GM12878 (cell line): ENCODE measurements around the gene BMP2K. TPM values are rescaled to one million over a fixed set of nuclear protein-coding genes. Genes with fewer than 3 reads are reported as not detected.

Source experiments
- ATAC-seq: fragments of 200-7000 bp; cut with Tn5 transposase; 3 replicates; pipeline ENCODE4 v1.9.1; 2020; ENCODE audit warnings: mild to moderate bottlenecking, moderate library complexity
- BruUV-seq: library from RNA; stranded (reverse); fragments of 400-500 nt; replicated peaks from 2 replicates; lab custom pipeline; 2021; lab: Mats Ljungman, UMichigan
- CTCF ChIA-PET: fragments of 300-600 bp; sonication (Branson Sonifier 250); formaldehyde crosslinking; extraction: SDS; loops from one replicate; lab custom pipeline; 2021; ENCODE audit warnings: inconsistent platforms; lab: Yijun Ruan, JAX
- POLR2A ChIA-PET: fragments of 350-600 bp; formaldehyde crosslinking; extraction: SDS; loops from one replicate; lab custom pipeline; 2021; ENCODE audit warnings: inconsistent platforms; lab: Charles Lee
- RAD21 ChIA-PET: fragments of 300-600 bp; sonication (Branson Sonifier 250); formaldehyde crosslinking; loops from one replicate; lab custom pipeline; 2023; ENCODE audit warnings: antibody characterized with exemption; ENCODE audit not compliant: unreplicated experiment; lab: Charles Lee
- SMC1A ChIA-PET: fragments of 300-600 bp; sonication (Branson Sonifier 250); formaldehyde crosslinking; loops from one replicate; lab custom pipeline; 2023; ENCODE audit not compliant: unreplicated experiment, uncharacterized antibody; lab: Charles Lee
- DNase-seq: peaks from one replicate; pipeline ENCODE4 v3.0.0-alpha.2; 2011; ENCODE audit warnings: low read depth, low spot score
- FAIRE-seq: peaks from 3 replicates; lab custom pipeline; 2011; peaks lifted over from hg19 to GRCh38; lab: Jason Lieb, UNC
- H2AFZ ChIP-seq: 2 replicates; pipeline ENCODE4 v1.6.0; 2011; ENCODE audit warnings: low read depth, low read length, control low read depth; ENCODE audit not compliant: control insufficient read depth
- H3K27ac ChIP-seq: 2 replicates; pipeline ENCODE4 v1.5.1; 2011; ENCODE audit warnings: control low read depth; ENCODE audit not compliant: control insufficient read depth, insufficient read depth
- H3K27me3 ChIP-seq, 2 experiments: replicated peaks in 1 of 2; 2 replicates each; pipeline versions ENCODE4 v1.6.0 to v1.6.1; 2011; ENCODE audit warnings: low read length in 1 of 2; ENCODE audit not compliant: control insufficient read depth in 2 of 2, insufficient read depth in 2 of 2
- H3K36me3 ChIP-seq, 2 experiments: 2 replicates each; pipeline ENCODE4 v1.5.1; 2011; ENCODE audit warnings: low read length in 1 of 2; ENCODE audit not compliant: control insufficient read depth in 2 of 2, insufficient read depth in 2 of 2
- H3K4me1 ChIP-seq: 2 replicates; pipeline ENCODE4 v1.6.1; 2011; ENCODE audit warnings: mild to moderate bottlenecking, low read length, moderate library complexity, mixed read lengths; ENCODE audit not compliant: control insufficient read depth, insufficient read depth
- H3K4me2 ChIP-seq: 2 replicates; pipeline ENCODE4 v1.6.0; 2011; ENCODE audit warnings: control low read depth; ENCODE audit not compliant: control insufficient read depth, insufficient read depth
- H3K4me3 ChIP-seq: fragments of 200-600 bp; sonication (generic); 2 replicates; pipeline ENCODE4 v1.5.1; 2016
- H3K79me2 ChIP-seq: 2 replicates; pipeline ENCODE4 v1.6.0; 2011; ENCODE audit warnings: low read length; ENCODE audit not compliant: control insufficient read depth, insufficient read depth
- H3K9ac ChIP-seq: 2 replicates; pipeline ENCODE4 v1.8.0; 2011; ENCODE audit warnings: low read length, control low read depth, mixed read lengths; ENCODE audit not compliant: control insufficient read depth, insufficient read depth
- H3K9me3 ChIP-seq: replicated peaks from 3 replicates; pipeline ENCODE4 v1.5.1; 2011; ENCODE audit warnings: mild to moderate bottlenecking, low read length; ENCODE audit not compliant: control insufficient read depth, insufficient read depth
- H4K20me1 ChIP-seq: 2 replicates; pipeline ENCODE4 v1.6.0; 2011; ENCODE audit not compliant: control insufficient read depth, insufficient read depth
- ATF2 ChIP-seq: IDR thresholded peaks from 2 replicates; pipeline ENCODE4 v1.6.1; 2012; ENCODE audit warnings: low read length, inconsistent platforms
- CBX3 ChIP-seq: fragments of 200-600 bp; sonication (generic); IDR thresholded peaks from 2 replicates; pipeline ENCODE4 v1.6.1; 2016; ENCODE audit warnings: low read depth, borderline replicate concordance
- CHD4 ChIP-seq: fragments of 200-600 bp; sonication (generic); IDR thresholded peaks from 2 replicates; pipeline ENCODE4 v1.6.1; 2016; ENCODE audit warnings: mild to moderate bottlenecking
- EP300 ChIP-seq, 2 experiments: fragments of 150-350 bp in 1 of 2; IDR thresholded peaks; 2 replicates each; pipeline ENCODE4 v1.6.1; 2011 to 2012; ENCODE audit warnings: low read depth in 2 of 2, low read length in 2 of 2, borderline replicate concordance in 1 of 2, improper control_type of control experiment in 1 of 2, inconsistent platforms in 1 of 2; ENCODE audit not compliant: control insufficient read depth in 1 of 2
- ESRRA ChIP-seq: IDR thresholded peaks from 2 replicates; pipeline ENCODE4 v1.6.1; 2012; ENCODE audit warnings: mild to moderate bottlenecking, low read length, improper control_type of control experiment
- FOXK2 ChIP-seq: fragments of 450-650 bp; IDR thresholded peaks from 2 replicates; pipeline ENCODE4 v1.6.1; 2017; ENCODE audit warnings: mild to moderate bottlenecking, moderate library complexity
- GABPA ChIP-seq: IDR thresholded peaks from 2 replicates; pipeline ENCODE4 v1.6.1; 2014; ENCODE audit warnings: antibody characterized with exemption, low read depth, mild to moderate bottlenecking, inconsistent platforms
- JUND ChIP-seq: IDR thresholded peaks from 2 replicates; pipeline ENCODE4 v1.6.1; 2012; ENCODE audit warnings: low read depth, mild to moderate bottlenecking, low read length, improper control_type of control experiment, moderate library complexity
- MEF2A ChIP-seq: IDR thresholded peaks from 2 replicates; pipeline ENCODE4 v1.6.1; 2011; ENCODE audit warnings: low read depth, mild to moderate bottlenecking, low read length, moderate library complexity; ENCODE audit not compliant: insufficient read depth
- NFYA ChIP-seq: IDR thresholded peaks from 2 replicates; pipeline ENCODE4 v1.6.1; 2011; ENCODE audit warnings: low read depth, mild to moderate bottlenecking, low read length, improper control_type of control experiment, borderline replicate concordance
- POLR2AphosphoS5 ChIP-seq: IDR thresholded peaks from 2 replicates; pipeline ENCODE4 v1.6.1; 2011; ENCODE audit warnings: mild to moderate bottlenecking, low read length, inconsistent platforms
- RAD21 ChIP-seq: IDR thresholded peaks from 2 replicates; pipeline ENCODE4 v1.6.1; 2011; ENCODE audit warnings: mild to moderate bottlenecking, low read depth, low read length, moderate library complexity; ENCODE audit not compliant: insufficient read depth
- SMC3 ChIP-seq: IDR thresholded peaks from 2 replicates; pipeline ENCODE4 v1.6.1; 2011; ENCODE audit warnings: low read length, improper control_type of control experiment, borderline replicate concordance
- SPI1 ChIP-seq: IDR thresholded peaks from 2 replicates; pipeline ENCODE4 v1.6.1; 2011; ENCODE audit warnings: low read depth, mild to moderate bottlenecking, low read length, moderate library complexity, borderline replicate concordance; ENCODE audit not compliant: insufficient read depth
- ZNF24 ChIP-seq: fragments of 450-650 bp; IDR thresholded peaks from 2 replicates; pipeline ENCODE4 v1.6.1; 2017; ENCODE audit warnings: antibody characterized with exemption, mild to moderate bottlenecking
- ZNF274 ChIP-seq: IDR thresholded peaks from one replicate; pipeline ENCODE4 v1.8.0; 2011; ENCODE audit not compliant: insufficient read length, insufficient read depth
- in situ Hi-C: fragments of 300-500 bp; cut with MboI; formaldehyde crosslinking; loops from 9 replicates; pipeline ENCODE4 v1.14.3; 2018; ENCODE audit warnings: mixed read lengths
- intact Hi-C: fragments of 100-400 bp; cut with micrococcal nuclease; formaldehyde crosslinking; loops from one replicate; pipeline ENCODE4 v1.14.2; 2022; ENCODE audit not compliant: unreplicated experiment
- polyA plus RNA-seq, 11 experiments: library from polyadenylated mRNA; depleted of rRNA in 4 of 11; unstranded in 6 of 11; stranded (reverse) in 5 of 11; fragments of >200 nt; fragmentation: Nextera tagmentation in 4 of 11; fragmentation: Illumina TruSeq in 1 of 11; extraction: Ambion mirVana in 4 of 11; extraction: Trizol in 1 of 11; gene quantifications; 1 replicate in 1 of 11; 2 replicates in 10 of 11; pipeline versions ENCODE4 v1.2.1 to v1.2.3, GENCODE V29; 2011 to 2016; ENCODE audit warnings: inconsistent platforms in 2 of 11, missing spikeins in 2 of 11, low read depth in 1 of 11
- total RNA-seq, 4 experiments: library from RNA; depleted of rRNA in 3 of 4; stranded (reverse); fragments of >200 nt in 3 of 4; fragmentation: Illumina TruSeq in 1 of 4; extraction: Trizol in 1 of 4; gene quantifications; 2 replicates each; pipeline versions ENCODE4 v1.2.1 to v1.2.3, GENCODE V29; 2013 to 2021
- TF ChIP-seq, protein P1 (sequence below): IDR thresholded peaks from 2 replicates; pipeline ENCODE4 v1.6.1; 2012; ENCODE audit warnings: low read depth, low read length, improper control_type of control experiment
- TF ChIP-seq, protein P2 (sequence below): IDR thresholded peaks from 2 replicates; pipeline ENCODE4 v1.6.1; 2012; ENCODE audit warnings: low read depth, low read length, improper control_type of control experiment
- TF ChIP-seq, protein P3 (sequence below): fragments of 450-650 bp; IDR thresholded peaks from 2 replicates; pipeline ENCODE4 v1.6.1; 2016; ENCODE audit warnings: mild to moderate bottlenecking, moderate library complexity, borderline replicate concordance

Gene BMP2K
- total and polyA plus RNA-seq, 10 of the 15 experiments (the other 5 are each of a cell fraction or from before 2014, with no cell fraction given): 3.3 to 84.6 (median 24.8) TPM

DNA sequence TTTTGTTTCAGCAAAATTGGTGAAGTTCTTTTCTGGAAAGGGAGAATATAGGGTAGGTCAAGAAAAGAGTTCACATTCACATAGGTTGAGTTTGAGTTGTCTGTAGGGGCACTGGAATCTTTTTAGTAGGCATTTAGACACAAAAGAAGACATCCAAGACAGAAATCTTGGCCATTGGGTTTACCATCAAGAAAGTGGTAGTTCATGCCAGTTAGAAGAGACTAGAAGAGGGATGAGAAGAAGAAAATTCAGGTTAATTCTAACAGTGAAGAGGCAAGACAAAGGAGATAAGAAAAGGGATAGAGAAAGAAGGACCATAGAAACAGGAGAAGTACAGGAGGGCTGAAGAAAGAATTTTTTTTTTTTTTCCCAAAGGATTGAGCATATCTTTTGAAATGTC lies 123.2 kb downstream of the BMP2K start:
- H3K27me3 ChIP-seq: no peaks in the 10 kb centered on the region
- POLR2A ChIA-PET: no interaction called here
- RAD21 ChIA-PET: no interaction called here
- no peak overlapping the region for H3K27ac ChIP-seq
- no peaks in the 10 kb centered on the region for H3K79me2 ChIP-seq
- SMC1A ChIA-PET: no interaction called here
- BruUV-seq: no TSS peak
- H3K4me3 ChIP-seq: no peak overlapping the region
- H3K4me1 ChIP-seq: no peaks in the 10 kb centered on the region
- H3K9ac ChIP-seq: no peak overlapping the region
- DNase-seq (no peak), ATAC-seq (no peak), FAIRE-seq (no peak)
- no peak overlapping the region for H3K4me2 ChIP-seq
- no peaks in the 10 kb centered on the region for H3K36me3 ChIP-seq
- no peak overlapping the region for H2AFZ ChIP-seq
- intact Hi-C loops (no loop called here), in situ Hi-C loops (no loop called here)
- H4K20me1 ChIP-seq: no peaks in the 10 kb centered on the region
- CTCF ChIA-PET: no interaction called here
- H3K9me3 ChIP-seq: no peaks in the 10 kb centered on the region
- no peak for TF ChIP-seq SPI1
- TF ChIP-seq ZNF24: no peak
- TF ChIP-seq, protein P1, sequence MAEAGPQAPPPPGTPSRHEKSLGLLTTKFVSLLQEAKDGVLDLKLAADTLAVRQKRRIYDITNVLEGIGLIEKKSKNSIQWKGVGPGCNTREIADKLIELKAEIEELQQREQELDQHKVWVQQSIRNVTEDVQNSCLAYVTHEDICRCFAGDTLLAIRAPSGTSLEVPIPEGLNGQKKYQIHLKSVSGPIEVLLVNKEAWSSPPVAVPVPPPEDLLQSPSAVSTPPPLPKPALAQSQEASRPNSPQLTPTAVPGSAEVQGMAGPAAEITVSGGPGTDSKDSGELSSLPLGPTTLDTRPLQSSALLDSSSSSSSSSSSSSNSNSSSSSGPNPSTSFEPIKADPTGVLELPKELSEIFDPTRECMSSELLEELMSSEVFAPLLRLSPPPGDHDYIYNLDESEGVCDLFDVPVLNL: no peak
- TF ChIP-seq CBX3: no peak
- no peak for TF ChIP-seq EP300 (IDR thresholded peaks at IDR 0.05; ENCODE audit: borderline replicate concordance in 1 of 2, control insufficient read depth in 1 of 2, low read depth in 2 of 2, low read length in 2 of 2)
- TF ChIP-seq GABPA: no peak
- TF ChIP-seq ESRRA: no peak
- TF ChIP-seq JUND: no peak
- TF ChIP-seq POLR2AphosphoS5: no peak
- TF ChIP-seq FOXK2: no peak
- TF ChIP-seq SMC3: no peak
- TF ChIP-seq, protein P2, sequence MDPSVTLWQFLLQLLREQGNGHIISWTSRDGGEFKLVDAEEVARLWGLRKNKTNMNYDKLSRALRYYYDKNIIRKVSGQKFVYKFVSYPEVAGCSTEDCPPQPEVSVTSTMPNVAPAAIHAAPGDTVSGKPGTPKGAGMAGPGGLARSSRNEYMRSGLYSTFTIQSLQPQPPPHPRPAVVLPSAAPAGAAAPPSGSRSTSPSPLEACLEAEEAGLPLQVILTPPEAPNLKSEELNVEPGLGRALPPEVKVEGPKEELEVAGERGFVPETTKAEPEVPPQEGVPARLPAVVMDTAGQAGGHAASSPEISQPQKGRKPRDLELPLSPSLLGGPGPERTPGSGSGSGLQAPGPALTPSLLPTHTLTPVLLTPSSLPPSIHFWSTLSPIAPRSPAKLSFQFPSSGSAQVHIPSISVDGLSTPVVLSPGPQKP: no peak
- no peak for TF ChIP-seq CHD4
- TF ChIP-seq ZNF274: no peak
- no peak for TF ChIP-seq RAD21
- TF ChIP-seq MEF2A: no peak
- TF ChIP-seq, protein P3, sequence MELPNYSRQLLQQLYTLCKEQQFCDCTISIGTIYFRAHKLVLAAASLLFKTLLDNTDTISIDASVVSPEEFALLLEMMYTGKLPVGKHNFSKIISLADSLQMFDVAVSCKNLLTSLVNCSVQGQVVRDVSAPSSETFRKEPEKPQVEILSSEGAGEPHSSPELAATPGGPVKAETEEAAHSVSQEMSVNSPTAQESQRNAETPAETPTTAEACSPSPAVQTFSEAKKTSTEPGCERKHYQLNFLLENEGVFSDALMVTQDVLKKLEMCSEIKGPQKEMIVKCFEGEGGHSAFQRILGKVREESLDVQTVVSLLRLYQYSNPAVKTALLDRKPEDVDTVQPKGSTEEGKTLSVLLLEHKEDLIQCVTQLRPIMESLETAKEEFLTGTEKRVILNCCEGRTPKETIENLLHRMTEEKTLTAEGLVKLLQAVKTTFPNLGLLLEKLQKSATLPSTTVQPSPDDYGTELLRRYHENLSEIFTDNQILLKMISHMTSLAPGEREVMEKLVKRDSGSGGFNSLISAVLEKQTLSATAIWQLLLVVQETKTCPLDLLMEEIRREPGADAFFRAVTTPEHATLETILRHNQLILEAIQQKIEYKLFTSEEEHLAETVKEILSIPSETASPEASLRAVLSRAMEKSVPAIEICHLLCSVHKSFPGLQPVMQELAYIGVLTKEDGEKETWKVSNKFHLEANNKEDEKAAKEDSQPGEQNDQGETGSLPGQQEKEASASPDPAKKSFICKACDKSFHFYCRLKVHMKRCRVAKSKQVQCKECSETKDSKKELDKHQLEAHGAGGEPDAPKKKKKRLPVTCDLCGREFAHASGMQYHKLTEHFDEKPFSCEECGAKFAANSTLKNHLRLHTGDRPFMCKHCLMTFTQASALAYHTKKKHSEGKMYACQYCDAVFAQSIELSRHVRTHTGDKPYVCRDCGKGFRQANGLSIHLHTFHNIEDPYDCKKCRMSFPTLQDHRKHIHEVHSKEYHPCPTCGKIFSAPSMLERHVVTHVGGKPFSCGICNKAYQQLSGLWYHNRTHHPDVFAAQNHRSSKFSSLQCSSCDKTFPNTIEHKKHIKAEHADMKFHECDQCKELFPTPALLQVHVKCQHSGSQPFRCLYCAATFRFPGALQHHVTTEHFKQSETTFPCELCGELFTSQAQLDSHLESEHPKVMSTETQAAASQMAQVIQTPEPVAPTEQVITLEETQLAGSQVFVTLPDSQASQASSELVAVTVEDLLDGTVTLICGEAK: no peak
- no peak for TF ChIP-seq NFYA
- TF ChIP-seq ATF2: no peak
